IMR-90 (cell line): ENCODE measurements around the gene COL25A1. TPM values are rescaled to one million over a fixed set of nuclear protein-coding genes. Genes with fewer than 3 reads are reported as not detected.

Experiments
- ATAC-seq: fragments of 200-7000 bp; cut with Tn5 transposase; 2 replicates; pipeline ENCODE4 v1.9.1; 2020; ENCODE audit warnings: low read depth, mild to moderate bottlenecking, moderate library complexity
- BruUV-seq: library from RNA; stranded (reverse); fragments of 400-500 nt; replicated peaks from 2 replicates; lab custom pipeline; 2021; lab: Mats Ljungman, UMichigan
- CTCF ChIA-PET: fragments of 300-600 bp; formaldehyde crosslinking; extraction: SDS; loops from one replicate; lab custom pipeline; 2021; ENCODE audit warnings: antibody characterized with exemption; lab: Yijun Ruan, JAX
- POLR2A ChIA-PET: fragments of 300-600 bp; sonication (Branson Sonifier 250); formaldehyde crosslinking; loops from one replicate; lab custom pipeline; 2022; ENCODE audit warnings: antibody characterized with exemption; ENCODE audit not compliant: unreplicated experiment; lab: Charles Lee
- DNase-seq: peaks from one replicate; pipeline ENCODE4 v3.0.0; 2013
- H2AFZ ChIP-seq: replicated peaks from 2 replicates; pipeline ENCODE3; 2013; ENCODE audit warnings: low read length, mild to moderate bottlenecking; ENCODE audit not compliant: poor library complexity
- H2AK5ac ChIP-seq: 2 replicates; pipeline ENCODE4 v1.6.1; 2013; ENCODE audit warnings: low read depth, low read length, inconsistent platforms
- H2AK9ac ChIP-seq: replicated peaks from 2 replicates; pipeline ENCODE3; 2013; ENCODE audit warnings: mild to moderate bottlenecking, low read depth, low read length, moderate library complexity; ENCODE audit not compliant: poor library complexity
- H2BK120ac ChIP-seq: 2 replicates; pipeline ENCODE4 v1.6.1; 2013; ENCODE audit warnings: low read depth, low read length, inconsistent platforms
- H2BK15ac ChIP-seq: 3 replicates; pipeline ENCODE4 v1.6.1; 2013; ENCODE audit warnings: low read depth, low read length, inconsistent platforms
- H2BK20ac ChIP-seq: 2 replicates; pipeline ENCODE4 v1.6.1; 2013; ENCODE audit warnings: low read depth, mild to moderate bottlenecking, inconsistent platforms, low read length, moderate library complexity
- H2BK5ac ChIP-seq: 2 replicates; pipeline ENCODE4 v1.6.1; 2013; ENCODE audit warnings: mild to moderate bottlenecking, low read depth, low read length, inconsistent platforms; ENCODE audit not compliant: poor library complexity, severe bottlenecking
- H3K14ac ChIP-seq: replicated peaks from 2 replicates; pipeline ENCODE4 v1.6.1; 2013; ENCODE audit warnings: low read depth, low read length, inconsistent platforms
- H3K18ac ChIP-seq: 2 replicates; pipeline ENCODE4 v1.6.1; 2013; ENCODE audit warnings: low read depth, low read length, control low read depth
- H3K23ac ChIP-seq: 2 replicates; pipeline ENCODE4 v1.6.1; 2013; ENCODE audit warnings: low read depth, low read length, inconsistent platforms
- H3K27ac ChIP-seq: 2 replicates; pipeline ENCODE4 v1.5.1; 2013; ENCODE audit warnings: mild to moderate bottlenecking, control low read depth, low read length; ENCODE audit not compliant: insufficient read depth
- H3K27me3 ChIP-seq: 2 replicates; pipeline ENCODE4 v1.6.1; 2013; ENCODE audit warnings: low read length; ENCODE audit not compliant: control insufficient read depth, insufficient read depth
- H3K36me3 ChIP-seq: 2 replicates; pipeline ENCODE4 v1.6.1; 2013; ENCODE audit warnings: low read length, mixed read lengths; ENCODE audit not compliant: control insufficient read depth, insufficient read depth
- H3K4ac ChIP-seq: 2 replicates; pipeline ENCODE4 v1.6.1; 2013; ENCODE audit warnings: low read depth, low read length, inconsistent platforms
- H3K4me1 ChIP-seq: 2 replicates; pipeline ENCODE4 v1.6.1; 2013; ENCODE audit warnings: low read length, mixed read lengths; ENCODE audit not compliant: control insufficient read depth, insufficient read depth
- H3K4me2 ChIP-seq: 2 replicates; pipeline ENCODE4 v1.6.1; 2013; ENCODE audit warnings: low read depth, mild to moderate bottlenecking, control low read depth, low read length, moderate library complexity
- H3K4me3 ChIP-seq: 2 replicates; pipeline ENCODE4 v1.5.1; 2013; ENCODE audit warnings: low read depth, mild to moderate bottlenecking, control low read depth, low read length, moderate library complexity; ENCODE audit not compliant: insufficient read depth
- H3K56ac ChIP-seq: 2 replicates; pipeline ENCODE4 v1.6.1; 2013; ENCODE audit warnings: low read length, inconsistent platforms; ENCODE audit not compliant: insufficient read depth; ENCODE audit errors: extremely low read depth
- H3K79me1 ChIP-seq, 2 experiments: 2 replicates each; pipeline ENCODE4 v1.6.1; 2013; ENCODE audit warnings: low read length in 2 of 2, inconsistent platforms in 1 of 2, low read depth in 1 of 2
- H3K9ac ChIP-seq: 2 replicates; pipeline ENCODE4 v1.6.1; 2013; ENCODE audit warnings: low read depth, low read length, control low read depth
- H3K9me1 ChIP-seq: 2 replicates; pipeline ENCODE4 v1.6.1; 2013; ENCODE audit warnings: low read length, inconsistent platforms; ENCODE audit not compliant: insufficient read depth
- H3K9me3 ChIP-seq: 2 replicates; pipeline ENCODE4 v1.6.1; 2013; ENCODE audit warnings: low read length; ENCODE audit not compliant: control insufficient read depth, insufficient read depth
- H4K20me1 ChIP-seq: 2 replicates; pipeline ENCODE4 v1.6.1; 2013; ENCODE audit warnings: low read length, inconsistent platforms; ENCODE audit not compliant: insufficient read depth
- H4K5ac ChIP-seq: 2 replicates; pipeline ENCODE4 v1.6.1; 2013; ENCODE audit warnings: mild to moderate bottlenecking, low read depth, low read length, control low read depth
- H4K8ac ChIP-seq, 2 experiments: 2 replicates each; pipeline ENCODE4 v1.6.1; 2013; ENCODE audit warnings: low read depth in 2 of 2, low read length in 2 of 2, control low read depth in 1 of 2, inconsistent platforms in 1 of 2
- H4K91ac ChIP-seq: 2 replicates; pipeline ENCODE4 v1.6.1; 2013; ENCODE audit warnings: low read depth, low read length, inconsistent platforms; ENCODE audit not compliant: insufficient read depth
- CEBPB ChIP-seq: IDR thresholded peaks from 2 replicates; pipeline ENCODE4 v1.6.1; 2012; ENCODE audit warnings: low read depth, low read length, improper control_type of control experiment
- FOS ChIP-seq: fragments of 150-350 bp; IDR thresholded peaks from 2 replicates; pipeline ENCODE4 v1.6.1; 2016; ENCODE audit warnings: low read depth, low read length
- MAFK ChIP-seq: IDR thresholded peaks from 2 replicates; pipeline ENCODE4 v1.6.1; 2012; ENCODE audit warnings: low read depth, low read length, improper control_type of control experiment
- POLR2A ChIP-seq: IDR thresholded peaks from 2 replicates; pipeline ENCODE4 v1.6.1; 2012; ENCODE audit warnings: mild to moderate bottlenecking, low read depth, low read length
- WGBS, 2 experiments: methylation state at CpG; one replicate each; pipeline versions ENCODE4 v1.1.5 to v1.1.7; 2013; ENCODE audit warnings: missing lambda C conversion rate in 2 of 2; ENCODE audit not compliant: insufficient read length in 1 of 2; ENCODE audit errors: extremely low coverage in 2 of 2; 5-methylcytosine and 5-hydroxymethylcytosine counted together
- dilution Hi-C: fragments of 300-500 bp; cut with HindIII; formaldehyde crosslinking; loops from one replicate; pipeline ENCODE4 v1.14.3; 2018; ENCODE audit warnings: low sequenced_read_pairs; ENCODE audit not compliant: unreplicated experiment
- in situ Hi-C: fragments of 300-500 bp; cut with MboI; formaldehyde crosslinking; loops from 3 replicates; pipeline ENCODE4 v1.14.3; 2019; ENCODE audit warnings: low sequenced_read_pairs, inconsistent platforms, mixed read lengths
- intact Hi-C: fragments of 100-400 bp; cut with micrococcal nuclease; formaldehyde crosslinking; loops from 2 replicates; pipeline ENCODE4 v1.10.0; 2022
- polyA plus RNA-seq, 3 experiments: library from polyadenylated mRNA; depleted of rRNA; stranded (reverse); fragments of >200 nt; gene quantifications; 2 replicates each; pipeline ENCODE4 v1.2.3, GENCODE V29; 2012; ENCODE audit warnings: low replicate concordance in 1 of 3
- total RNA-seq: library from RNA; depleted of rRNA; stranded (reverse); fragments of >200 nt; gene quantifications from 2 replicates; pipeline ENCODE4 v1.2.3, GENCODE V29; 2012

Gene COL25A1
- total and polyA plus RNA-seq, 2 of the 4 experiments (the other 2 are of a cell fraction), result under 0.01 to 0.05 TPM

GRCh38 chr4:108849611-108850168, 452.8 kb downstream of the COL25A1 start:
- peak overlapping the region; percentile 36; the same call in 1 of the 3 replicates for H2BK15ac ChIP-seq
- H3K14ac ChIP-seq, result no peak overlapping the region
- H2BK20ac ChIP-seq, result peak overlapping the region; percentile 50; the same call in 1 of the 2 replicates
- no peak overlapping the region for H2AK5ac ChIP-seq
- no peaks in the 10 kb centered on the region for H3K9me1 ChIP-seq
- no peak overlapping the region for H2AFZ ChIP-seq
- ChIA-PET CTCF (no interaction called here), POLR2A (interaction anchor here (0.6 to 0.7 kb wide), 3 partner anchors 173 to 872 kb away, joined by 7 to 19 read pairs (median 9); no protein-coding TSS in a partner anchor)
- intact Hi-C loops (loop anchor here (2.0 to 10.0 kb wide), 3 partner anchors 37 to 228 kb away; no protein-coding TSS in a partner anchor), in situ Hi-C loops (no loop called here), dilution Hi-C loops (no loop called here)
- peak overlapping the region; percentile 81 for H3K4me2 ChIP-seq
- no peaks in the 10 kb centered on the region for H3K36me3 ChIP-seq
- no peaks in the 10 kb centered on the region for H3K79me1 ChIP-seq
- H2BK5ac ChIP-seq, result peak overlapping the region; percentile 74
- DNase-seq, result peak; percentile 80
- WGBS, 2 experiments, result no CpG with 5 or more reads among the region's 3 CpGs
- H3K9me3 ChIP-seq, result no peaks in the 10 kb centered on the region
- peak; percentile 90 for ATAC-seq
- peak overlapping the region; percentile 79 for H3K18ac ChIP-seq
- H3K4ac ChIP-seq, result peak overlapping the region; percentile 59
- H3K27me3 ChIP-seq, result no peaks in the 10 kb centered on the region
- peak overlapping the region in 1 of 2 experiments; percentile 47; a peak in 2 of 4 replicates for H4K8ac ChIP-seq
- peaks cover 6% of the 10 kb centered on the region for H3K4me1 ChIP-seq
- TF ChIP-seq POLR2A (no peak), CEBPB (peak; percentile 36; the same call in 1 of the 2 replicates), MAFK (peak; percentile 46; the same call in 1 of the 2 replicates), FOS (peak; percentile 49; the same call in 1 of the 2 replicates)
- H3K9ac ChIP-seq, result no peak overlapping the region
- no peak overlapping the region; the same call in 1 of the 2 replicates for H4K91ac ChIP-seq
- no peak overlapping the region for H2AK9ac ChIP-seq
- no TSS peak for BruUV-seq
- no peak overlapping the region for H3K56ac ChIP-seq
- peak overlapping the region; percentile 66 for H2BK120ac ChIP-seq
- no peak overlapping the region for H3K23ac ChIP-seq
- H4K20me1 ChIP-seq, result no peaks in the 10 kb centered on the region
- peak overlapping the region; percentile 80 for H3K27ac ChIP-seq
- no peak overlapping the region for H3K4me3 ChIP-seq
- peak overlapping the region; percentile 49; the same call in 1 of the 2 replicates for H4K5ac ChIP-seq
